ENCODE data around the gene F2R. TPM values are rescaled to one million over a fixed set of nuclear protein-coding genes. Genes with fewer than 3 reads are reported as not detected.

The F2R gene
- total RNA-seq, 1 donor from 2014 or later, result 42.4 TPM

- no peak for DNase-seq (ENCODE audit: low read depth, low spot score)
- Mint-ChIP-seq H3K27ac (ENCODE audit: unreplicated experiment) (no peak overlapping the region), H3K36me3 (ENCODE audit: low read depth) (peaks cover 60% of the 10 kb centered on the region)
These were observed 13.7 kb downstream of the F2R start for GRCh38 chr5:76729373-76730290.

GRCh38 chr5:76732405-76733048 is 16.6 kb downstream of the F2R start:
- Mint-ChIP-seq H3K27me3 (ENCODE audit: low read depth) (no peaks in the 10 kb centered on the region), H3K27ac (ENCODE audit: unreplicated experiment) (no peak overlapping the region), H3K9me3 (peaks cover 19% of the 10 kb centered on the region), H3K4me3 (no peak overlapping the region), H3K4me1 (peaks cover 5% of the 10 kb centered on the region), H3K36me3 (ENCODE audit: low read depth) (peaks cover 46% of the 10 kb centered on the region)
- no peak for TF ChIP-seq CTCF (conservative IDR thresholded peaks at IDR 0.05)
- no peak for DNase-seq (ENCODE audit: low read depth, low spot score)

More at GRCh38 chr5:76729373-76730290, 13.7 kb downstream of the F2R start:
- Mint-ChIP-seq H3K9me3 (peaks cover 19% of the 10 kb centered on the region), H3K4me3 (no peak overlapping the region), H3K4me1 (peaks cover 4% of the 10 kb centered on the region), H3K27me3 (ENCODE audit: low read depth) (no peaks in the 10 kb centered on the region)
- no peak for TF ChIP-seq CTCF (conservative IDR thresholded peaks at IDR 0.05)

DNA sequence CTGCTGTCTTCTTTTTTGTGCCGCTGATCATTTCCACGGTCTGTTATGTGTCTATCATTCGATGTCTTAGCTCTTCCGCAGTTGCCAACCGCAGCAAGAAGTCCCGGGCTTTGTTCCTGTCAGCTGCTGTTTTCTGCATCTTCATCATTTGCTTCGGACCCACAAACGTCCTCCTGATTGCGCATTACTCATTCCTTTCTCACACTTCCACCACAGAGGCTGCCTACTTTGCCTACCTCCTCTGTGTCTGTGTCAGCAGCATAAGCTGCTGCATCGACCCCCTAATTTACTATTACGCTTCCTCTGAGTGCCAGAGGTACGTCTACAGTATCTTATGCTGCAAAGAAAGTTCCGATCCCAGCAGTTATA is 17.1 kb downstream of the F2R start:
- Mint-ChIP-seq H3K4me3 (no peak overlapping the region), H3K4me1 (peaks cover 5% of the 10 kb centered on the region), H3K27ac (ENCODE audit: unreplicated experiment) (no peak overlapping the region), H3K9me3 (peaks cover 19% of the 10 kb centered on the region), H3K36me3 (ENCODE audit: low read depth) (peaks cover 46% of the 10 kb centered on the region), H3K27me3 (ENCODE audit: low read depth) (no peaks in the 10 kb centered on the region)
- no peak for TF ChIP-seq CTCF (conservative IDR thresholded peaks at IDR 0.05)
- no peak for DNase-seq (ENCODE audit: low read depth, low spot score)

DNA sequence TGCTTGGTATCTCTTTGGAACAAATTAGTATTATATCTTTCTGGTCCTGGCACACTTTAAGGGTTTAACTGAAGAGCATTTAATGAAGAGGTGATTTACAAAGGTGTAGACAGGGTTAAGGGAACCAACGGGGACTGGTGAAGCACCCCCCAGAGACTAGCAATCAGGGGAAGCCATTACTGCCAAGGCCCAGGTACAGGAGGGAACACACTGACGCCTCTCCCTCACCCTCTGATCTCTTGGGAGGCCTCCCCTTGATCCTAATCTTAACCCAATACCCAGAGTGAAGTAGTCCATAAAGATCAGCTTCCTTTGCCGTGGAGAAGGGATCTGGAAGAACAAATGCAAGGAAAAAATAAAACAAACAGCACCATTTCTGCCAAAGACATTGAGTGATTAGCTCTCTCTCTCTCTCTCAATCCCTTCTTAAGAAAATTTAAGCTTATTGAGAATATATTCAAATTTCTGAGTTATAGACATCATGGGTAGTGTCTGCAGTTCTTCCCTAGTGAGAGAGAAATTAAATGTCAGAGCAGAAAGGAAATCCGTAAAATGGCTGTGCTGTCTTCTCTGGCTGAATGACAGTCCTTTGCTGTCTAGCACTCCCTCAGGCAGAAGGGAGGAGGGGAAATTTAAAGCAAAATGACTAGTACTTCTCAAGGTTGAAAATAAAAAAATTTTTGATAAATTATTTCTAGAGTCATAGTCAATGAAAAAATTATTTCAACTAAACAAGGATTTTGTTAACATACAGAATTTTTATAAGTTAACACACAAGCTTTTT is 20.0 kb downstream of the F2R start:
- H3K4me3 Mint-ChIP-seq, result no peak overlapping the region
- no peaks in the 10 kb centered on the region for H3K27me3 Mint-ChIP-seq (ENCODE audit: low read depth)
- peaks cover 22% of the 10 kb centered on the region for H3K36me3 Mint-ChIP-seq (ENCODE audit: low read depth)
- no peak for DNase-seq (ENCODE audit: low read depth, low spot score)
- no peak overlapping the region for H3K27ac Mint-ChIP-seq (ENCODE audit: unreplicated experiment)
- TF ChIP-seq CTCF (conservative IDR thresholded peaks at IDR 0.05), result no peak
- H3K4me1 Mint-ChIP-seq, result peaks cover 5% of the 10 kb centered on the region
- no peaks in the 10 kb centered on the region for H3K9me3 Mint-ChIP-seq

Measured in neural crest cell (in vitro differentiated cells).